ENCODE results near the gene PLPPR2.
"Not testable (repeated sequence)": the region's sequence is repeated elsewhere in the genome, so short reads cannot be mapped to it uniquely, and the experiment has no call there.

Gene PLPPR2

GRCh38 chr19:11404588-11405222 is 49.5 kb downstream of the PLPPR2 start:
- no peak for DNase-seq

DNA sequence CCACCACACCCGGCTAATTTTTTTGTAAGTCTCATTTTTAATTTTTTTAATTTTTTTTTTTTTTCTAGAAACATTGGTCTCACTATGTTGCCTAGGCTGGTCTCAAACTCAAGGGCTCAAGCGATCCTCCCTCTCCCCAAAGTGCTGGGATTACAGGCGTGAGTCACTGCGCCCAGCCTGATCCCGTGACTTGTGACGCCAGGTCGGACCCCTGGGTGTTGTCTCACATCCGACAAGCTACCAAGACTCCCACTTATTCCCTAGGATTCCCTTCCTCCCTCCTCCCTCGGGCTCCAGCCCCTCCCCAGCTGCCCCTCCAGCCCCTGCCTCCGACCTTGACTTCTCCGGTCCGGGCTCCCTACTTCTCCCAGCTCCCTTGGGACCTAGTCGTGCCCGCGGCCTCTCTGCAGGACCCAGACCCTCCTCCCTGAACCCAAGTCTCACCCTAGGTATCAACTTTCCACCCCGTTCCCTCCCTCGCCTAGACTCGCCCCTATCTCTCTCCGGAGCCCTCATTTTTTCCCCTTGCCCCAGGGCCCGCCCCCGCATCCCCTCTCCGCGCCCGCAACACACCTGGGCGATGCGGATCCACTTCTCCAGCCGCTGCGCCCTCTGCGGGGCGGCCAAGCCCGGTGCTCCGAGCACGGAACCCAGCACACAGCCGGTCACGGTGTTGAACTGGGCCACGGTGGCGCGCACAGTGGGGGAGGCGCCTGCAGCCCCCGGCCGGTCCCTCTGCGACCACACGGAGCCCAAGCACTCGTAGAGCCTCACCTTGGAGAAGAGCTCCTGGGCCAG is 50.8 kb downstream of the PLPPR2 start:
- no peak for DNase-seq

DNA sequence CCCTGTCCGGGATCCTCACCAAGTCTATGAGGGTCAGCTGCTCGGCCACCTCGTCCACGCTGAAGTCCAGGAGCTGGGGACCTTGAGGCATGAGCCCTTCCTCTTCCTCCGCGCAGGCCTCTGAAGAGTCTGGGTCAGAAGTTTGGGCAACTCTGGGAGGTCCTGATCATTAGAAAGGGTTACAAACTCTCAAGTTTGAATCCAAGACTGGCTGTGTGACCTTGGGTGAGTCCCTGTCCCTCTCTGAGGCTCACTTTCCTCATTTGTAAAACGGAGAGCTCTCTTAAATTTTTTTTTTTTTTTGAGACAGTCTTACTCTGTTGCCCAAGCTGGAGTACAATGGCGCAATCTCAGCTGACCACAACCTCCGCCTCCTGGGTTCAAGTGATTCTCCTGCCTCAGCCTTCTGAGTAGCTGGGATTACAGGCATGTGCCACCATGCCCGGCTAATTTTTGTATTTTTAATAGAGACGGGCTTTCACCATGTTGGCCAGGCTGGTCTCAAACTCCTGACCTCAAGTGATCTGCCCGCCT is 51.5 kb downstream of the PLPPR2 start:
- DNase-seq, result not testable (repeated sequence)

DNA sequence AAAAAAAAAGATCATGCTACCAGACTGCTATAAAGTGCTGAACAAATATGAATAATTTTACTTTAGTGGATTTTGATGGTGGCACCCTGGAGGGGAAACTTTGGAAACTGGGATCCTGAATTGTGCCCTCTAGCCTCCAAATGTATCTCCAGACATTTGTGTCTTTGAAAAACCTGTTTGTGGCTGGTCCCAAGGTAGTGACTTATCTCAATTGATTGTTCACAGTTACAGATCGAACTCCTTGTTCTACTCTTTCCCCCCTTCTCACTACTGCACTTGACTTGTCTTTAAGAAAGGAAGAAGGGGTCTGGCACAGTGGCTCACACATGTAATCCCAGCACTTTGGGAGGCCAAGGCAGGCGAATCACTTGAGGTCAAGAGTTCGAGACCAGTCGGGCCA is 53.4 kb downstream of the PLPPR2 start:
- DNase-seq, result no peak

DNA sequence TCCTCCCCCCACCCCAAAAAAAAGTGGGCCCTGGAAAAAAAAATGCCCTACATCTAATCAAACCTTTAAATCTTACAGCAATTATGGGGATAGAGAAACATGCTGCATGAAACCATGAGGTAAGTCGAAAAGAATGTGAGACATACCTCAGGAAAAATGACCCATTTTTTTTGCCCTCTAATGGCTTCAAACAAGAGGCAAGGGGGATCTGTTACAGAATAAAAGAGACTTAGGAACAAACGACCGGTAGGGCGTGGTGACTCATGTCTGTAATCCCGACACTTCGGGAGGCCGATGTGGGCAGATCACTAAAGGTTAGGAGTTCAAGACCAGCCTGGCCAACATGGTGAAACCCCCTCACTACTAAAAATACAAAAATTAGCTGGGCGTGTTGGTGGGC is 55.5 kb downstream of the PLPPR2 start:
- DNase-seq, result no peak

DNA sequence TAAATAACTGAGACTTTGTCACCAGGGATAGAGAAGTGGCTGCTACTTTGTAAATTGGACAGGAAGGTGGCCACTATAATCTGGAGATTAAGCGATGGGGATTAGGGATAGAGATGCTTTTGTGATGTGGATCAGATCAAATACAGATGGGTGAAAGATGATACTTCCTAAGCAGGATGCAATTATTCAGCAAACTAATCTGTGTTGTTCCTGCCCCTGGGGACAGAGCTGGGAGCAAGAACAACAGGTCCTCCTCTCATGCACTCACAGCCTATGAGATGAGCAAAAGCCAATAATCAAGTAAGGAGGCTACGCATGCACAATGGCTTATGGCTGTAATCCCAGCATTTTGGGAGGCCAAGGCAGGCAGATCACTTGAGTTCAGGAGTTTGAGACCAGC is 59.3 kb downstream of the PLPPR2 start:
- no peak for DNase-seq
